GM18520 (cell line): ENCODE data around the gene KIAA1671.

Source experiments
- ATAC-seq: cut with Tn5 transposase; IDR thresholded peaks from one replicate; pipeline ENCODE4 v1.9.1; 2021; ENCODE audit not compliant: unreplicated experiment

The KIAA1671 gene

GRCh38 chr22:25134451-25134850 is 181.9 kb downstream of the KIAA1671 start:
- ATAC-seq, result no peak

GRCh38 chr22:25136953-25137576 is 184.5 kb downstream of the KIAA1671 start:
- no peak for ATAC-seq

- no peak for ATAC-seq
Measured at GRCh38 chr22:25137577-25138525, 185.3 kb downstream of the KIAA1671 start.

GRCh38 chr22:25139062-25139461 is 186.5 kb downstream of the KIAA1671 start:
- ATAC-seq, result no peak

- ATAC-seq, result no peak
Measured at GRCh38 chr22:25142102-25142501, 189.6 kb downstream of the KIAA1671 start.

GRCh38 chr22:25143156-25144076 is 190.9 kb downstream of the KIAA1671 start:
- no peak for ATAC-seq

- ATAC-seq, result no peak
Measured at GRCh38 chr22:25144522-25144921, 192.0 kb downstream of the KIAA1671 start.

GRCh38 chr22:25146307-25146706 is 193.8 kb downstream of the KIAA1671 start:
- no peak for ATAC-seq

- ATAC-seq, result no peak
Measured at GRCh38 chr22:25146906-25147641, 194.6 kb downstream of the KIAA1671 start.

GRCh38 chr22:25147642-25147928 is 195.1 kb downstream of the KIAA1671 start:
- ATAC-seq, result no peak

GRCh38 chr22:25148149-25148691 is 195.7 kb downstream of the KIAA1671 start:
- ATAC-seq, result no peak

GRCh38 chr22:25149014-25149413 is 196.5 kb downstream of the KIAA1671 start:
- no peak for ATAC-seq

- no peak for ATAC-seq
Measured at GRCh38 chr22:25153961-25154666, 201.6 kb downstream of the KIAA1671 start.

GRCh38 chr22:25154667-25154999 is 202.1 kb downstream of the KIAA1671 start:
- no peak for ATAC-seq

GRCh38 chr22:25156736-25157135 is 204.2 kb downstream of the KIAA1671 start:
- no peak for ATAC-seq

GRCh38 chr22:25159028-25159427 is 206.5 kb downstream of the KIAA1671 start:
- no peak for ATAC-seq

- ATAC-seq, result no peak
Measured at GRCh38 chr22:25160120-25160996, 207.8 kb downstream of the KIAA1671 start.

GRCh38 chr22:25161017-25161915 is 208.8 kb downstream of the KIAA1671 start:
- ATAC-seq, result no peak
